Measurements from ENCODE around the gene CDH24. TPM values are rescaled to one million over a fixed set of nuclear protein-coding genes. Genes with fewer than 3 reads are reported as not detected.

Gene CDH24
- total and polyA plus RNA-seq, 2 of the 13 experiments (the other 11 are each of a cell fraction or from before 2014, with no cell fraction given): 0.69 to 0.99 TPM

DNA sequence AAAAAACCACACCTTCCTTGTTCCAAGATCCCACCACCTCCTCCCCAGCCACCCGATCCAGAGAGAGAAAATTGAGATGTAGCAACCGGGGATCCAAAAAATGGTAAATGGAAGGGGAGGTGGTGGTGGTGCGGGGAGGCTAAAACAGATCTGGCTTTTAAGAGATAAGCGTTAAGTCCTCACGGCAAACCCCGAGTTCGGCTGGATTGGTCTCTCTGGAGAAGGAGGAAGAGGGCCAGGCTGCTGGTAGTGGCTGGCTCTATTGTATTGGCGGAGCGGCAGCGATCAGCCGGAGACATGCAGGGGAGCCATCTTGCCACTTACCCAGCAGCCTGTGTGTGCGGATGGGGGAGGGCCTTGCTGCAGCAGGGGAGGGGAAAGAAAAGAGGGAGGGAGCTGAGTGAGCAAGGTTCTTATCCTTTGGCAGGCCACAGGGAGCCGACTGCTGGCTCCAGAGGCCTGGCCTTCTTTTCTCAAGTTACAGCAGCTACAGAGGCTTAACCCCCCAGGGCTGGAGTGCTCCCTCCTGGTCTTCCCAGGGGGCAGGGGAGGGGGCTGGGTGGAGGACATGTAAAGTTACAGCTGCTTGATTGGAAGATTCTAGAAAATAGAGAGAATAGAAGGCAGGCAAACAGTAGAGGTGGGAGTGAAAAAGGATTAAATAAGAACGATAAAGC lies 14.1 kb upstream of the CDH24 start (continued):
- TF ChIP-seq PREB (CRISPR knock-in tag; IDR thresholded peaks at IDR 0.05) (no peak), ZUFSP (CRISPR knock-in tag; IDR thresholded peaks at IDR 0.05; ENCODE audit: borderline replicate concordance) (no peak), ZNF562 (CRISPR knock-in tag; IDR thresholded peaks at IDR 0.05; ENCODE audit: borderline replicate concordance) (no peak), ZNF746 (CRISPR knock-in tag; IDR thresholded peaks at IDR 0.05) (peak; percentile 60; the same call in 1 of the 2 replicates), ZNF460 (CRISPR knock-in tag; IDR thresholded peaks at IDR 0.05; ENCODE audit: borderline replicate concordance) (no peak; the same call in 1 of the 2 replicates), ZNF431 (CRISPR knock-in tag; IDR thresholded peaks at IDR 0.05; ENCODE audit: borderline replicate concordance, low read depth) (no peak), ZNF670 (CRISPR knock-in tag; IDR thresholded peaks at IDR 0.05; ENCODE audit: borderline replicate concordance) (no peak), KLF9 (CRISPR knock-in tag; IDR thresholded peaks at IDR 0.05; ENCODE audit: low read depth) (0 out of 2 replicates have a peak, but pooled peaks have one; percentile 48), ZNF160 (CRISPR knock-in tag; IDR thresholded peaks at IDR 0.05) (peak; percentile 86; the same call in 1 of the 2 replicates), ZNF263 (CRISPR knock-in tag; IDR thresholded peaks at IDR 0.05) (peak; percentile 99), MAFF (IDR thresholded peaks at IDR 0.05; ENCODE audit: low read depth, low read length) (0 out of 2 replicates have a peak, but pooled peaks have one; percentile 32), NCOA5 (CRISPR knock-in tag; IDR thresholded peaks at IDR 0.05) (no peak), KMT2A (CRISPR knock-in tag; IDR thresholded peaks at IDR 0.05) (peak; percentile 95), IKZF4 (CRISPR knock-in tag; IDR thresholded peaks at IDR 0.05; ENCODE audit: borderline replicate concordance, low read depth, not compliant biosample characterization) (peak; percentile 89), POLR2G (IDR thresholded peaks at IDR 0.05; ENCODE audit: low read depth, low read length) (peak; percentile 99), ZNF790 (CRISPR knock-in tag; IDR thresholded peaks at IDR 0.05; ENCODE audit: borderline replicate concordance) (peak; percentile 41; the same call in 1 of the 2 replicates), SRF (IDR thresholded peaks at IDR 0.05; ENCODE audit: low read depth, low read length) (0 out of 2 replicates have a peak, but pooled peaks have one; percentile 4), THYN1 (CRISPR knock-in tag; IDR thresholded peaks at IDR 0.05; ENCODE audit: borderline replicate concordance, low read depth) (no peak)
- TF ChIP-seq, protein P1, sequence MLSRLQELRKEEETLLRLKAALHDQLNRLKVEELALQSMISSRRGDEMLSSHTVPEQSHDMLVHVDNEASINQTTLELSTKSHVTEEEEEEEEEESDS (CRISPR knock-in tag; IDR thresholded peaks at IDR 0.05; ENCODE audit: borderline replicate concordance): 0 out of 2 replicates have a peak, but pooled peaks have one; percentile 85
- TF ChIP-seq, protein P2, sequence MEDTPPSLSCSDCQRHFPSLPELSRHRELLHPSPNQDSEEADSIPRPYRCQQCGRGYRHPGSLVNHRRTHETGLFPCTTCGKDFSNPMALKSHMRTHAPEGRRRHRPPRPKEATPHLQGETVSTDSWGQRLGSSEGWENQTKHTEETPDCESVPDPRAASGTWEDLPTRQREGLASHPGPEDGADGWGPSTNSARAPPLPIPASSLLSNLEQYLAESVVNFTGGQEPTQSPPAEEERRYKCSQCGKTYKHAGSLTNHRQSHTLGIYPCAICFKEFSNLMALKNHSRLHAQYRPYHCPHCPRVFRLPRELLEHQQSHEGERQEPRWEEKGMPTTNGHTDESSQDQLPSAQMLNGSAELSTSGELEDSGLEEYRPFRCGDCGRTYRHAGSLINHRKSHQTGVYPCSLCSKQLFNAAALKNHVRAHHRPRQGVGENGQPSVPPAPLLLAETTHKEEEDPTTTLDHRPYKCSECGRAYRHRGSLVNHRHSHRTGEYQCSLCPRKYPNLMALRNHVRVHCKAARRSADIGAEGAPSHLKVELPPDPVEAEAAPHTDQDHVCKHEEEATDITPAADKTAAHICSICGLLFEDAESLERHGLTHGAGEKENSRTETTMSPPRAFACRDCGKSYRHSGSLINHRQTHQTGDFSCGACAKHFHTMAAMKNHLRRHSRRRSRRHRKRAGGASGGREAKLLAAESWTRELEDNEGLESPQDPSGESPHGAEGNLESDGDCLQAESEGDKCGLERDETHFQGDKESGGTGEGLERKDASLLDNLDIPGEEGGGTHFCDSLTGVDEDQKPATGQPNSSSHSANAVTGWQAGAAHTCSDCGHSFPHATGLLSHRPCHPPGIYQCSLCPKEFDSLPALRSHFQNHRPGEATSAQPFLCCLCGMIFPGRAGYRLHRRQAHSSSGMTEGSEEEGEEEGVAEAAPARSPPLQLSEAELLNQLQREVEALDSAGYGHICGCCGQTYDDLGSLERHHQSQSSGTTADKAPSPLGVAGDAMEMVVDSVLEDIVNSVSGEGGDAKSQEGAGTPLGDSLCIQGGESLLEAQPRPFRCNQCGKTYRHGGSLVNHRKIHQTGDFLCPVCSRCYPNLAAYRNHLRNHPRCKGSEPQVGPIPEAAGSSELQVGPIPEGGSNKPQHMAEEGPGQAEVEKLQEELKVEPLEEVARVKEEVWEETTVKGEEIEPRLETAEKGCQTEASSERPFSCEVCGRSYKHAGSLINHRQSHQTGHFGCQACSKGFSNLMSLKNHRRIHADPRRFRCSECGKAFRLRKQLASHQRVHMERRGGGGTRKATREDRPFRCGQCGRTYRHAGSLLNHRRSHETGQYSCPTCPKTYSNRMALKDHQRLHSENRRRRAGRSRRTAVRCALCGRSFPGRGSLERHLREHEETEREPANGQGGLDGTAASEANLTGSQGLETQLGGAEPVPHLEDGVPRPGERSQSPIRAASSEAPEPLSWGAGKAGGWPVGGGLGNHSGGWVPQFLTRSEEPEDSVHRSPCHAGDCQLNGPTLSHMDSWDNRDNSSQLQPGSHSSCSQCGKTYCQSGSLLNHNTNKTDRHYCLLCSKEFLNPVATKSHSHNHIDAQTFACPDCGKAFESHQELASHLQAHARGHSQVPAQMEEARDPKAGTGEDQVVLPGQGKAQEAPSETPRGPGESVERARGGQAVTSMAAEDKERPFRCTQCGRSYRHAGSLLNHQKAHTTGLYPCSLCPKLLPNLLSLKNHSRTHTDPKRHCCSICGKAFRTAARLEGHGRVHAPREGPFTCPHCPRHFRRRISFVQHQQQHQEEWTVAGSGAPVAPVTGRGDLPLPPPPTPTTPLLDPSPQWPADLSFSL (CRISPR knock-in tag; IDR thresholded peaks at IDR 0.05): no peak
